ENCODE measurements around the gene TNXB.
A peak's percentile ranks its signal among the peaks of the same experiment; 100 is the strongest.

Gene TNXB

DNA sequence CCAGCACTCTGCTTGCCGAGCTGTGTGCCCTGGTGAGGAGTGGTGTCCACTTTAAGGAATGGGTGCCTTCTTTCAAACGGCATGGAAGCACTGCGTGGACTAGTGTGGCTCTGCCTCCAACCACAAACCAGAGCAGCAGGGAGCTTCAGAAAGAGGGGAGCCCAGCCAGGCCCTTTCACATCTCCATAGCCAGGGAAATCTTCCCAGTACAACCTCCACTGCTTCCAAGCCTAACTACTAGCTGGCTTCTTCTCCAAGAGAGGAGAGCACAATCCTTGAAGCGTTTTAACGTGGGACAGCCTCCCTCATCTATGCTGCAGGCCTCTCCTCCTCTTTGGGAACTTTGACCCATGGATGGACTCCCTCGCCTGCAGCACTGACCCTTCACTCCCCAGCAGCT lies 26.7 kb downstream of the TNXB start:
- peaks cover 11% of the 10 kb centered on the region for H3K27me3 ChIP-seq (ENCODE audit: control insufficient read depth, insufficient read depth, low read length)
- no peaks in the 10 kb centered on the region for H3K36me3 ChIP-seq (ENCODE audit: control insufficient read depth, insufficient read depth, low read length)
- no peak overlapping the region for H3K27ac ChIP-seq (ENCODE audit: low read depth, low read length)
- no peak overlapping the region for H3K4me3 ChIP-seq (ENCODE audit: low read depth, low read length)
- H3K9me3 ChIP-seq (ENCODE audit: control insufficient read depth, insufficient read depth, low read length) = no peaks in the 10 kb centered on the region
- H3K9ac ChIP-seq (ENCODE audit: low read depth, low read length) = no peak overlapping the region
- no peaks in the 10 kb centered on the region; the same call in 1 of the 2 replicates for H3K4me1 ChIP-seq (ENCODE audit: control insufficient read depth, insufficient read depth, low read length)

DNA sequence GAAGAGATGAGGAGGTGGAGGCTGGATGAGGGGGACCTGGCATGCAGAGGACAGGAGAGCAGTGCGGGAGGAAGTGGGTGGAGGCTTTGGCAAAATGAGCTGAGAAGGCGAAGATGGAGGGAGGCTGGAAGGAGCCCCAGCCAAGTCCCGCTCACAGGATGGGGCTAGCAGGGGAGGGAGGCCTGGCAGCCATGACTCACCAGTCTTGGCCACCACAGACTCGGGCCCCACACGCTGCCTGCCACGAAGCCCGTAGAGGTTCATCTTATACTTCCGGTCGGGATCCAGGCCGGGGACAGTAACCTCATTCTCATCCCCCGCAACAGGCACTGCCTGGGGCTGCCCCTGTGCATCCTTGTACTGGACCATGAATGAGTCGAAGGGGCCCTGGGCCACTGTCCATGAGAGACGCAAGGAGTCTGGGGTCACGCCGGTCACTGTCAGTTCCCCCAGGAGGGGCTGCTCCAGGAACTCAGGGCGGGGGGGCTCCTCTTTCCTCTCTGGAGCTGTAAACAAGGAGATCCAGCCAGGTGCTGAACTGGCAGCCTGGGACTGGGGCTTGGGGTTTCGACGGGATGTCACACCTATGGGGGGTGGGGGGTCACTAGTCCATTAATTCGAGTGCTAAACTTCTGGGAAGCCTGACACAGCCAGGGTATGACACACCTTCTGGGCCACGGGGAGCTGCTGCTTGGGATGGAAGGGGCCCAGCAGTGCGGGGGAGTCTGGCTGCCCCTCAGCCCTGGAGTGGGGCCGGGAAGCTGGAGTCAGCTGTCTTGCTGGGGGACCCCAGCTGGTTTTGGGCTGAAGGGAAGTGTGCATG lies 27.8 kb downstream of the TNXB start:
- H3K9me3 ChIP-seq (ENCODE audit: control insufficient read depth, insufficient read depth, low read length) = no peaks in the 10 kb centered on the region
- H3K4me3 ChIP-seq (ENCODE audit: low read depth, low read length) = no peak overlapping the region
- H3K27me3 ChIP-seq (ENCODE audit: control insufficient read depth, insufficient read depth, low read length) = peaks cover 2% of the 10 kb centered on the region
- no peak overlapping the region for H3K9ac ChIP-seq (ENCODE audit: low read depth, low read length)
- H3K27ac ChIP-seq (ENCODE audit: low read depth, low read length) = no peak overlapping the region
- no peaks in the 10 kb centered on the region for H3K36me3 ChIP-seq (ENCODE audit: control insufficient read depth, insufficient read depth, low read length)
- H3K4me1 ChIP-seq (ENCODE audit: control insufficient read depth, insufficient read depth, low read length) = no peaks in the 10 kb centered on the region

DNA sequence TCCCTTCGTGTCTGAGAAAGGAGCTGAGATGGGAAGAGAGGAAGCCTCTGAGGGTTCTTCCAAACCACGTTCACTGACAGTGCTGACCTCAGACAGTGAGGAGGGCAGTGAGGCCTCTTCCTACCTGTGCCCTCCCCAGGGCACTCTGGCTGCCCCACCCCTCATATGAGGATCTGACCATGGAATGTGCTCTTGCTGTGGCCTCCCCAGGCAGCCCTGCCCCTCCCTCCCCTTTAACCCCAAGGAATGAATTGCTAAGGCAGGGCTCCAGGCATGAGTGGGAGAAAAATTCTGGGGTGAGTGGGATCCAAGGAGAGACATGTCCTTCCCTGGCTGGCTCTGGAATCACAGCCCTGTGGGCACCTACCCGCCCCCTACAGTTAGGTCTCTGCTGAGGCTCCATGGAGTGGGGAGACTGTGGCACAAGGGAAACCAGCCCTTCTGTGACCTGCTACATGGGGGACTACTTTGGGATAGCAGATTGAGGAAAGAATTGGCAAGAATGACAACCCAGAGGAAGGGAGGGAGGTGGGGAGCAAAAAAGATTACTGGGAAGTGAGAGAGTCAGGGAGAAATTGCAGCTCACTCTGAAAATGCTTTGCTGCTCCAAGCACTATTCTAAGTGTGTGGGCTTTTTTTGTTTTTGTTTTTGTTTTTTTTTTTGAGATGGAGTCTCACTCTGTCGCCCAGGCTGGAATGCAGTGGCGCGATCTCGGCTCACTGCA lies 29.4 kb downstream of the TNXB start:
- no peak overlapping the region for H3K9ac ChIP-seq (ENCODE audit: low read depth, low read length)
- no peaks in the 10 kb centered on the region for H3K36me3 ChIP-seq (ENCODE audit: control insufficient read depth, insufficient read depth, low read length)
- no peaks in the 10 kb centered on the region for H3K27me3 ChIP-seq (ENCODE audit: control insufficient read depth, insufficient read depth, low read length)
- H3K9me3 ChIP-seq (ENCODE audit: control insufficient read depth, insufficient read depth, low read length) = no peaks in the 10 kb centered on the region
- H3K4me1 ChIP-seq (ENCODE audit: control insufficient read depth, insufficient read depth, low read length) = no peaks in the 10 kb centered on the region
- no peak overlapping the region for H3K4me3 ChIP-seq (ENCODE audit: low read depth, low read length)
- H3K27ac ChIP-seq (ENCODE audit: low read depth, low read length) = no peak overlapping the region

DNA sequence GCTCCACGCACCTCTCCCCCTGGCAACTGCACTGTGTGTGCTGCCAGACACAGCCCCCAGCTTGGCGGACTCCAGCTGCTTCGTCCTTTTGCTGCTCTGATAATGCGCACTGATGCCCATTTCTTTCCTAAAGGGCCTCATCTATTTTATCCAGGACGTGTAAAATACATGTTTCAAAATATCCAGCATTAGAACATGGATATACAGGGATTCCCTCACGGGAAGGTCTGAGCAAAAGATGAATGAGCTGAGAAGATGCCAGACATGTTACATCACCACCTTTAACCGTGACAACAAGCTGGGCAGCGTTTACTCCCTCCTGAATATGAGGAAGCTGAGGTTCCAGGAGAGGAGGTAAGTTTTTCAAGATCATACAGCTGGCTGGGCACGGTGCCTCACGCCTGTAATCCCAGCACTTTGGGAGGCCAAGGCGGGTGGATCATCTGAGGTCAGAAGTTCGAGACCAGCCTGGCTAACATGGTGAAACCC lies 32.8 kb downstream of the TNXB start:
- Histone ChIP-seq H3K27me3 (ENCODE audit: control insufficient read depth, insufficient read depth, low read length) (no peaks in the 10 kb centered on the region), H3K9ac (ENCODE audit: low read depth, low read length) (no peak overlapping the region), H3K9me3 (ENCODE audit: control insufficient read depth, insufficient read depth, low read length) (no peaks in the 10 kb centered on the region), H3K27ac (ENCODE audit: low read depth, low read length) (no peak overlapping the region), H3K4me3 (ENCODE audit: low read depth, low read length) (no peak overlapping the region), H3K36me3 (ENCODE audit: control insufficient read depth, insufficient read depth, low read length) (no peaks in the 10 kb centered on the region), H3K4me1 (ENCODE audit: control insufficient read depth, insufficient read depth, low read length) (peaks cover 5% of the 10 kb centered on the region; the same call in 1 of the 2 replicates)

GRCh38 chr6:32075781-32076180 lies 33.4 kb downstream of the TNXB start:
- H3K4me3 ChIP-seq (ENCODE audit: low read depth, low read length) = no peak overlapping the region
- H3K27me3 ChIP-seq (ENCODE audit: control insufficient read depth, insufficient read depth, low read length) = no peaks in the 10 kb centered on the region
- no peaks in the 10 kb centered on the region for H3K36me3 ChIP-seq (ENCODE audit: control insufficient read depth, insufficient read depth, low read length)
- H3K4me1 ChIP-seq (ENCODE audit: control insufficient read depth, insufficient read depth, low read length) = peaks cover 5% of the 10 kb centered on the region; the same call in 1 of the 2 replicates
- H3K9me3 ChIP-seq (ENCODE audit: control insufficient read depth, insufficient read depth, low read length) = no peaks in the 10 kb centered on the region
- no peak overlapping the region for H3K27ac ChIP-seq (ENCODE audit: low read depth, low read length)
- H3K9ac ChIP-seq (ENCODE audit: low read depth, low read length) = no peak overlapping the region

DNA sequence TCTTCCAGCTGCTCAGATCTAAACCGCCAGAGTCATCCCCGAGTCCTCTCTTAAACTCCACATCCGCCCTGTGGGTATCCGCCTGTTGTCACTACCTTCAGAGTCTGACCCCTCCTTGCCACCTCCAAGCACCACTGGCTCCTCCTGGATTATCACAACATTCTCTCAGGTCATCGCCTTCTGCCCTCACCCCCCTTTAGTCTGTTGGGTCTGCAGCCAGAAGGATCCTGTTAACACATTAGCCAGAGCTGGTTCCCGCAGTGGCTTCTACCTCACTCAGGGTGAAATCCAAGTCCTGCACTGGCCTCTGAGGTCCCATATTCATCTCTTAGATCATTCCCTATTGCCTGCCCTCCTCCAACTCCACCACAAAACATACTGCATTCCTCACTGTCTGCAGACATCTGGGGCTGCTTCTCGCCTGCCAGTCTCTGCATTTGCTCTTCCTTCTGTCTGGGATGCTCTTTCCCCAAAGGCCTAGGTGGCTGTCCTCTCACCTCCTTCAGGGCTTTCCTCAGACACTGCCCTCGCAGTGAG lies 34.1 kb downstream of the TNXB start:
- Histone ChIP-seq H3K27ac (ENCODE audit: low read depth, low read length) (no peak overlapping the region), H3K9me3 (ENCODE audit: control insufficient read depth, insufficient read depth, low read length) (no peaks in the 10 kb centered on the region), H3K4me3 (ENCODE audit: low read depth, low read length) (no peak overlapping the region), H3K4me1 (ENCODE audit: control insufficient read depth, insufficient read depth, low read length) (peaks cover 5% of the 10 kb centered on the region; the same call in 1 of the 2 replicates), H3K9ac (ENCODE audit: low read depth, low read length) (no peak overlapping the region), H3K36me3 (ENCODE audit: control insufficient read depth, insufficient read depth, low read length) (no peaks in the 10 kb centered on the region), H3K27me3 (ENCODE audit: control insufficient read depth, insufficient read depth, low read length) (no peaks in the 10 kb centered on the region)

GRCh38 chr6:32073613-32074012 lies 35.5 kb downstream of the TNXB start:
- Histone ChIP-seq H3K36me3 (ENCODE audit: control insufficient read depth, insufficient read depth, low read length) (no peaks in the 10 kb centered on the region), H3K4me1 (ENCODE audit: control insufficient read depth, insufficient read depth, low read length) (peaks cover 5% of the 10 kb centered on the region; the same call in 1 of the 2 replicates), H3K9me3 (ENCODE audit: control insufficient read depth, insufficient read depth, low read length) (no peaks in the 10 kb centered on the region), H3K27me3 (ENCODE audit: control insufficient read depth, insufficient read depth, low read length) (no peaks in the 10 kb centered on the region), H3K27ac (ENCODE audit: low read depth, low read length) (no peak overlapping the region), H3K9ac (ENCODE audit: low read depth, low read length) (no peak overlapping the region), H3K4me3 (ENCODE audit: low read depth, low read length) (no peak overlapping the region)

DNA sequence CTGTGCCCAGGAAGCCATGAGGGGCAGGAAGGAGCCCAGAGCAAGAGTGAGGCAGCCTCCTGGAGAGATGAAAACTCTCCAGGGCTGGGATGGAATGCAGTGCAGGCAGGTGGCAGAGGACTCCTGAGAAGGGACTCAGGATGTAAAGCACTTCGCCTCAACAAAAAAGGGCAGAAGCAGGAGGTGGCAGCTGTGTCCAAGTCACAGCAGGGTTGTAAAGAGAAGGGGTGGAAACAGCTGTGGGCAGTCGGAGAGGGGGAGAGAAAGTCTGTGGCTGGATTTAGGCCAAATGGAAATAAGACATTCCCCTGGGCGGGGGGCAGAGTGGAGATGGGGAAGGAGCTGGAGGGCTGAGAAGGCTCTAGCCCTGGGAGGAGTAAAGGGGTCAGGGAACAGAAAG lies 36.0 kb downstream of the TNXB start:
- Histone ChIP-seq H3K27me3 (ENCODE audit: control insufficient read depth, insufficient read depth, low read length) (no peaks in the 10 kb centered on the region), H3K9me3 (ENCODE audit: control insufficient read depth, insufficient read depth, low read length) (no peaks in the 10 kb centered on the region), H3K4me3 (ENCODE audit: low read depth, low read length) (no peak overlapping the region), H3K27ac (ENCODE audit: low read depth, low read length) (no peak overlapping the region), H3K36me3 (ENCODE audit: control insufficient read depth, insufficient read depth, low read length) (no peaks in the 10 kb centered on the region), H3K9ac (ENCODE audit: low read depth, low read length) (no peak overlapping the region), H3K4me1 (ENCODE audit: control insufficient read depth, insufficient read depth, low read length) (peaks cover 5% of the 10 kb centered on the region; the same call in 1 of the 2 replicates)

- Histone ChIP-seq H3K36me3 (ENCODE audit: control insufficient read depth, insufficient read depth, low read length) (no peaks in the 10 kb centered on the region), H3K4me3 (ENCODE audit: low read depth, low read length) (no peak overlapping the region), H3K9me3 (ENCODE audit: control insufficient read depth, insufficient read depth, low read length) (no peaks in the 10 kb centered on the region), H3K4me1 (ENCODE audit: control insufficient read depth, insufficient read depth, low read length) (peaks cover 5% of the 10 kb centered on the region; the same call in 1 of the 2 replicates), H3K27ac (ENCODE audit: low read depth, low read length) (peak overlapping the region; percentile 50), H3K27me3 (ENCODE audit: control insufficient read depth, insufficient read depth, low read length) (no peaks in the 10 kb centered on the region), H3K9ac (ENCODE audit: low read depth, low read length) (no peak overlapping the region)
Measured at GRCh38 chr6:32070814-32071543, 38.2 kb downstream of the TNXB start.

DNA sequence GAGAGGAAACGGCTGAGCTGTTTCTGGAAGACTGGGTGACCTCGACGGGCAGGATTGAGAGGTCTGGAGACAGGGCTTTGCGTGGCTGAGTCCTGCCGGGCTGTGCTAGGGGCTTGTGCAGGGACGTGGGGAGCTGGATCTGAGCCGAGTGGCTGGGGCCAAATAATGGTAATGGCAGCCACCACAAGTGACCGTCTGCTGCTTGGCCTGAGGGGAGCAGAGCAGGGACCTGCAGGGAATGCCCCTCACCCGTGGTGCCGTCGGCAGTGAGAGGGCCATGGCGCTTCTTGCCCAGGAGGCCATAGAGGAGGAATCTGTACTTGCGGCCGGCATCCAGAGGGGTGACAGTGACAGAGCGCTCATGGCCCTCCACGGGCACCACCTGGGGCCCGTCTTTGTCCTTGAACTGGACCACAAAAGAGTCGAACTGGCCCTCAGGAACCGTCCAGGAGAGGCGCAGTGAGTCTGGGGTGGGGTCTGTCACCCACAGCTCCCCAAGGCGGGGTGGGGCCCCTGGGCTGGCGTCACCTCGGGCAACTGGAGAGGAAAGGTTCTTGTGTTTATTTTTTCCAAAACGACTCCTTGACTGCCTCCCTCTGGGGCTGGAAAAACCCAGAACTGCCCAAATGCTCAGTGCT lies 39.1 kb downstream of the TNXB start:
- Histone ChIP-seq H3K27me3 (ENCODE audit: control insufficient read depth, insufficient read depth, low read length) (no peaks in the 10 kb centered on the region), H3K27ac (ENCODE audit: low read depth, low read length) (no peak overlapping the region), H3K9ac (ENCODE audit: low read depth, low read length) (no peak overlapping the region), H3K4me1 (ENCODE audit: control insufficient read depth, insufficient read depth, low read length) (peaks cover 5% of the 10 kb centered on the region; the same call in 1 of the 2 replicates), H3K9me3 (ENCODE audit: control insufficient read depth, insufficient read depth, low read length) (no peaks in the 10 kb centered on the region), H3K36me3 (ENCODE audit: control insufficient read depth, insufficient read depth, low read length) (no peaks in the 10 kb centered on the region), H3K4me3 (ENCODE audit: low read depth, low read length) (no peak overlapping the region)

All from HUES48 (cell line).